Suprapubic skin (tissue), 4 donors: ENCODE measurements around the gene IL17RB. TPM values are rescaled to one million over a fixed set of nuclear protein-coding genes. Genes with fewer than 3 reads are reported as not detected.

ENCODE experiments used
- DNase-seq, 2 donors: peaks; one replicate each; pipeline ENCODE4 v3.0.0-alpha.2; 2019; ENCODE audit warnings: low spot score in 2 of 2
- H3K27ac ChIP-seq: fragments of 200-600 bp; sonication (generic); one replicate; pipeline ENCODE4 v1.5.1; 2019
- H3K27me3 ChIP-seq: fragments of 200-600 bp; sonication (generic); one replicate; pipeline ENCODE4 v1.5.1; 2019
- H3K36me3 ChIP-seq: fragments of 200-600 bp; sonication (generic); one replicate; pipeline ENCODE4 v1.5.1; 2019
- H3K4me1 ChIP-seq: fragments of 200-600 bp; sonication (generic); one replicate; pipeline ENCODE4 v1.5.1; 2019
- H3K4me3 ChIP-seq: fragments of 200-600 bp; sonication (generic); one replicate; pipeline ENCODE4 v1.5.1; 2019; ENCODE audit warnings: mild to moderate bottlenecking
- H3K9me3 ChIP-seq: fragments of 200-600 bp; sonication (generic); one replicate; pipeline ENCODE4 v1.5.1; 2019
- EP300 ChIP-seq: sonication (generic); formaldehyde crosslinking; IDR thresholded peaks from one replicate; pipeline ENCODE4 v1.6.1; 2017; ENCODE audit warnings: antibody characterized with exemption
- POLR2A ChIP-seq, 2 donors: fragments of 450-650 bp; IDR thresholded peaks; one replicate each; pipeline ENCODE4 v1.6.1; 2017; ENCODE audit warnings: antibody characterized with exemption in 2 of 2, mild to moderate bottlenecking in 2 of 2, moderate library complexity in 2 of 2
- POLR2AphosphoS5 ChIP-seq, 3 donors: sonication (generic); formaldehyde crosslinking; IDR thresholded peaks; one replicate each; pipeline ENCODE4 v1.6.1; 2017; ENCODE audit warnings: antibody characterized with exemption in 3 of 3
- WGBS: methylation state at CpG from one replicate; pipeline ENCODE4 v1.1.5; 2018; 5-methylcytosine and 5-hydroxymethylcytosine counted together
- total RNA-seq, 4 donors: library from RNA; depleted of rRNA; stranded (reverse); fragments of >200 nt; gene quantifications; one replicate each; pipeline ENCODE4 v1.1.0, GENCODE V29; 2016
- TF ChIP-seq, protein P1 (sequence below), 2 donors: fragments of 200-600 bp in 1 of 2; fragments of 450-650 bp in 1 of 2; sonication (generic) in 1 of 2; IDR thresholded peaks; one replicate each; pipeline ENCODE4 v1.5.1; 2016 to 2019; ENCODE audit warnings: antibody characterized with exemption in 2 of 2, mild to moderate bottlenecking in 1 of 2, moderate library complexity in 1 of 2

IL17RB gene
- total RNA-seq, 4 donors from 2014 or later = 1.7 to 5.1 (median 2.2) TPM

DNA sequence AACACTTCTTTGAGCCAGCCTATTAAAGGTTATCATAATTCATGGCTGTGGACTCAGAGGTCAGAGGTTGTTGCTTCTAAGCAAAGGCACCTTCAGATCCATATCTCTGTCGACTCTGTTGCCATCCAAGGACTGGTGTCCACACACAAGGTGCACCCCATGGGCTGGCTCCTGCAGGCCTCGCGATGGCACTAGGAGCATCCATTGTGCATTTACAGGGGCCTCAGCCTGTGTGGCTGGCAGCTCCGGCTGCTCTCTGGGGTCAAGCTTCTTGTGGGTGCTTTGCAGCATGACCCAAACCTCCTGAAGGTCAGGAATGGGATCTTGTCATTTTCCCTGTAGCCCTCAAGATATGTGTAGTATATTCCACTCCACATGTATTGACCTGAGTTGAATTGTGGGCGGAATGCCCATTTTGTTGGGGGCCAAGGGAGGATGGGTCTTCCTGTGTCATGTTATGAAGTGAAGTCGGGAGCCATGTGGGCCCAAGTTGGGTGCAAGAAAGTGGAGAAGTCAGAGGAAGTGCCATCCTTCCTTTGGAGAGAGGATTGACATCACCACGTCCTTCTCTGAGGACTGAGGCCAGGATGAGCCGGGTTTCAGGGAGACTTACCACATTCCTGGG is 44.0 kb upstream of the IL17RB start:
- Histone ChIP-seq H3K27ac (no peak overlapping the region), H3K4me1 (peaks cover 15% of the 10 kb centered on the region), H3K4me3 (no peak overlapping the region), H3K36me3 (no peaks in the 10 kb centered on the region), H3K9me3 (no peaks in the 10 kb centered on the region), H3K27me3 (no peaks in the 10 kb centered on the region)
- TF ChIP-seq POLR2A (IDR thresholded peaks at IDR 0.05) (no peak), EP300 (no peak), POLR2AphosphoS5 (IDR thresholded peaks at IDR 0.05) (no peak)
- TF ChIP-seq, protein P1, sequence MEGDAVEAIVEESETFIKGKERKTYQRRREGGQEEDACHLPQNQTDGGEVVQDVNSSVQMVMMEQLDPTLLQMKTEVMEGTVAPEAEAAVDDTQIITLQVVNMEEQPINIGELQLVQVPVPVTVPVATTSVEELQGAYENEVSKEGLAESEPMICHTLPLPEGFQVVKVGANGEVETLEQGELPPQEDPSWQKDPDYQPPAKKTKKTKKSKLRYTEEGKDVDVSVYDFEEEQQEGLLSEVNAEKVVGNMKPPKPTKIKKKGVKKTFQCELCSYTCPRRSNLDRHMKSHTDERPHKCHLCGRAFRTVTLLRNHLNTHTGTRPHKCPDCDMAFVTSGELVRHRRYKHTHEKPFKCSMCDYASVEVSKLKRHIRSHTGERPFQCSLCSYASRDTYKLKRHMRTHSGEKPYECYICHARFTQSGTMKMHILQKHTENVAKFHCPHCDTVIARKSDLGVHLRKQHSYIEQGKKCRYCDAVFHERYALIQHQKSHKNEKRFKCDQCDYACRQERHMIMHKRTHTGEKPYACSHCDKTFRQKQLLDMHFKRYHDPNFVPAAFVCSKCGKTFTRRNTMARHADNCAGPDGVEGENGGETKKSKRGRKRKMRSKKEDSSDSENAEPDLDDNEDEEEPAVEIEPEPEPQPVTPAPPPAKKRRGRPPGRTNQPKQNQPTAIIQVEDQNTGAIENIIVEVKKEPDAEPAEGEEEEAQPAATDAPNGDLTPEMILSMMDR (IDR thresholded peaks at IDR 0.05) = no peak
- 72% methylated on average over 4 of the region's 8 CpGs for WGBS
- DNase-seq = no peak

DNA sequence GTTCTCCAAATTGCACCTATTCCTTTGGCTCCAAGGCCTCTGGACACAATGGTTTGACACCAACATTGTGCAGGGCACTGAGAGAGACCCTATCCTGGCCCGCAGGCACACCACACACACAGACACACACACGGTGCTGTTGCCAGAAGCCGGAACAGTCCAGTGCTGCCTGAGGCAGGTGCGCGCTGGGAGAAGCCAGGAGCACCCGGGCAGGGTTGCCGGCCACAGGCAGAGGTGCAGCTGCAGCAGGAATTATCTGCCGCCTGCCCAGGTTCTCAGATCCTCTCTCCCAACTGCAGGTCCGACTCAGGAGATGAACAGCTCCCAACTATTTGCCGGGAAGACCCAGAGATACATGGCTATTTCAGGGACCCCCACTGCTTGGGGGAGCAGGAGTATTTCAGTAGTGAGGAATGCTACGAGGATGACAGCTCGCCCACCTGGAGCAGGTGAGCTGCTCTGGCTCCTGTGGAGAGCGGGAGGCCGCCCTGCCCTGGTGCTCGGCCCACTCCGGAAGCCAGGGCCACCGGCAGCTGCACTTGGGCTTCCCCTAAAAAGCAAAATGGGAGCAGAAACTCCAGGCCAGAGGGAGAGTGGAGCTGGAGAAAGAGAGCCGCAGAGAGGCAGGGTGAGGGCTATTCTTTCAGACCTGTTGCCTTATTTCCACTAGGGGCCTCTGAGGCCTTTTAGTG is 43.1 kb upstream of the IL17RB start:
- WGBS = 96% methylated on average over 12 of the region's 18 CpGs
- H3K27ac ChIP-seq = no peak overlapping the region
- peak in 1 of 2 donors; percentile 60 for DNase-seq
- no peak for TF ChIP-seq EP300
- no peak for TF ChIP-seq POLR2AphosphoS5 (IDR thresholded peaks at IDR 0.05)
- H3K4me3 ChIP-seq = no peak overlapping the region
- H3K27me3 ChIP-seq = no peaks in the 10 kb centered on the region
- peaks cover 15% of the 10 kb centered on the region for H3K4me1 ChIP-seq
- H3K9me3 ChIP-seq = no peaks in the 10 kb centered on the region
- no peaks in the 10 kb centered on the region for H3K36me3 ChIP-seq

DNA sequence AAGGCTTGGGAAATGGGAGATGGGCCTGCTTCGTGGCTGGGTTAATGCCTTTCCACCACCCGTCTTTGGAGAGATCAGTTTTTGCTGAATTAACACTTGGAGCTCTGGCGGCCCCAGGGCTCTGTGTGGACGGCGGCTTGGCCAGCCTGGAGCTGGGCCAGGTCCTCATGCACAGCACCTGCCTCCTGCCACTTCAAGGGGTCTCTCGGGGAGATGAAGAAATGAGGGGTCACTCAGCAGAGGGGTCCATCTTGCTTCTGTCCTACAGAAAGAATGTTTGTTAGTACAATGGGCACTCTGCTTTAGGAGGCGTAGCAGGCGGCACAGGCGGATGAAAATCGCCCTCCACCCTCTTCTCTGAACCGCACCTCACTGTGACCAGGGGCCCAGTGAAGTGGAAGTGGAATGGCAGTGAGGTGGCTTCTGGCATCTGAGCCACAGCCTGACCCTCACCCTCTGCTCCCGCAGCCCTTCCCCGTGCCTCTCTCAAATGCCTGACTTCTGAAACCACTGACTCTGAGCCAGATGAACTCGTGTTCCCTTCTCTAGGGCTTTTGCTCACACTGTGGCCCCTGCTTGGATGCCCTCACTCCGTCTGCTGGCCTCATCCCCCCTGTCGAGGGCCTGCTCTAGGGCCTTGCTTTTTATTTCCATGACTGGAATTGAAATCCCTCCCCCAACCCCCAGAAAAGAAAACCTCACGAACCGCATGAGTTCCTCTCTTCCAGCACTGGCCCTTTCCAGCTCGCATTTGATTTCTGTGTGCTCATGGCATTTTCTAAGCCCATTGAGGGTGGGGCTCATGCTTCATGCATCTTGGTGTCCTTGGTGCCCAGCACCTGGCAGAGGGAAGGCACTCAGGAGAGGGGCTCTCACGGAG is 42.3 kb upstream of the IL17RB start:
- TF ChIP-seq, protein P1 (IDR thresholded peaks at IDR 0.05) = no peak
- TF ChIP-seq POLR2A (IDR thresholded peaks at IDR 0.05) (no peak), EP300 (no peak), POLR2AphosphoS5 (IDR thresholded peaks at IDR 0.05) (no peak)
- Histone ChIP-seq H3K36me3 (no peaks in the 10 kb centered on the region), H3K27ac (no peak overlapping the region), H3K9me3 (no peaks in the 10 kb centered on the region), H3K27me3 (no peaks in the 10 kb centered on the region), H3K4me3 (no peak overlapping the region), H3K4me1 (peaks cover 15% of the 10 kb centered on the region)
- peak in 1 of 2 donors; percentile 59 for DNase-seq
- 78% methylated on average over 19 of the region's 20 CpGs for WGBS

DNA sequence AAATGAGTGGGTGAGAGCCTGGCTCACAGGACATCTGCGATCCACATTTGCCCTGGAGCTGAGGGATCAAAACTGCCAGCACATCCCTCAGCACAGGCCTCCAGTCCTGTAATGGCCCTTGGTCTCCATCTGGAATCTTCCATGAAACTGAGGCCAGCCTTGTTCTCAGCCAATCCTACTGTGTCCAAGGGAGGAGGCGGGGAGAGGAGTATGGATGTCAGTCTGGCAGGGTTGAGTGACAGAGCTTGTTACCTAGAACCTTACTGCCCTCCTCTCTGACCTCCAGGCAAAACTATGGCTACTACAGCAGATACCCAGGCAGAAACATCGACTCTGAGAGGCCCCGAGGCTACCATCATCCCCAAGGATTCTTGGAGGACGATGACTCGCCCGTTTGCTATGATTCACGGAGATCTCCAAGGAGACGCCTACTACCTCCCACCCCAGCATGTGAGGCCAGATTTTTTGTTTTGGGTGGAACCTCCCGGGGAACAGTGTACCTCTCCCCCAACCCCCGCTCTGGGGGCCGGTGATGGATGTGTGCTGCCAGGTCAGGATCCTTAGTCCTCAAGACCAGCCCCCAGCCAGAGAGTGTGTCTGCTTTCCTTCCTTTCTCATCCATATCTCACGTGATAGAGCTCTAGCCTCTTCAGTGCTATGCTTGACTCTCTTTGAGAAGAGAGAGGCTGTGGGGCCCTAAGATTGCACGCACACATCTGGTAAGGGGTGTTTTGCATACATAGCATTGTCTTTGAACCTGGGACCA is 41.5 kb upstream of the IL17RB start:
- no peak overlapping the region for H3K27ac ChIP-seq
- DNase-seq = peak in 1 of 2 donors; percentile 53
- WGBS = 51% methylated on average over 10 of the region's 14 CpGs

More for the DNA sequence above, 41.5 kb upstream of the IL17RB start:
- Histone ChIP-seq H3K4me3 (no peak overlapping the region), H3K27me3 (no peaks in the 10 kb centered on the region), H3K4me1 (peaks cover 12% of the 10 kb centered on the region), H3K36me3 (no peaks in the 10 kb centered on the region), H3K9me3 (no peaks in the 10 kb centered on the region)
- TF ChIP-seq POLR2AphosphoS5 (IDR thresholded peaks at IDR 0.05) (no peak), POLR2A (IDR thresholded peaks at IDR 0.05) (no peak), EP300 (no peak)
- TF ChIP-seq, protein P1 (IDR thresholded peaks at IDR 0.05) = no peak
